ENCODE results near the gene GTF2A1.

- no peak for TF ChIP-seq POLR2AphosphoS5 (IDR thresholded peaks at IDR 0.05)
- no peak for TF ChIP-seq CTCF (IDR thresholded peaks at IDR 0.05)
Observed at GRCh38 chr14:81209167-81209836, 11.5 kb downstream of the GTF2A1 start.

All from esophagus muscularis mucosa (tissue), 3 donors.